MCF 10A (cell line): ENCODE measurements around the gene HS6ST2. TPM values are rescaled to one million over a fixed set of nuclear protein-coding genes. Genes with fewer than 3 reads are reported as not detected.

Experiments used
- BruUV-seq: library from RNA; stranded (reverse); fragments of 400-500 nt; replicated peaks from 2 replicates; lab custom pipeline; 2021; lab: Mats Ljungman, UMichigan
- CTCF ChIA-PET: fragments of 300-600 bp; sonication (Branson Sonifier 250); formaldehyde crosslinking; extraction: SDS; loops from one replicate; lab custom pipeline; 2021; ENCODE audit warnings: antibody characterized with exemption, inconsistent platforms; lab: Yijun Ruan, JAX
- POLR2A ChIA-PET: fragments of 300-600, 350-650 bp; sonication (Branson Sonifier 250); formaldehyde crosslinking; extraction: SDS; loops from one replicate; lab custom pipeline; 2020; ENCODE audit warnings: antibody characterized with exemption, inconsistent platforms; lab: Yijun Ruan, JAX
- DNase-seq: peaks from one replicate; pipeline ENCODE4 v3.0.0-alpha.2; 2018; ENCODE audit not compliant: unreplicated experiment
- H3K27ac Mint-ChIP-seq: one replicate; pipeline ENCODE4 v1.8.0; 2022; ENCODE audit warnings: mild to moderate bottlenecking, low read depth, mixed read lengths; ENCODE audit not compliant: unreplicated experiment
- H3K27me3 Mint-ChIP-seq: one replicate; pipeline ENCODE4 v1.8.0; 2022; ENCODE audit warnings: mixed read lengths; ENCODE audit not compliant: insufficient read depth, unreplicated experiment
- H3K36me3 Mint-ChIP-seq: one replicate; pipeline ENCODE4 v1.8.0; 2022; ENCODE audit warnings: mild to moderate bottlenecking, moderate library complexity, mixed read lengths; ENCODE audit not compliant: insufficient read depth, unreplicated experiment
- H3K4me1 Mint-ChIP-seq: one replicate; pipeline ENCODE4 v1.8.0; 2022; ENCODE audit warnings: mixed read lengths; ENCODE audit not compliant: insufficient read depth, unreplicated experiment
- H3K4me3 Mint-ChIP-seq: one replicate; pipeline ENCODE4 v1.8.0; 2022; ENCODE audit warnings: mild to moderate bottlenecking, moderate library complexity, mixed read lengths; ENCODE audit not compliant: unreplicated experiment
- H3K9me3 Mint-ChIP-seq: one replicate; pipeline ENCODE4 v1.8.0; 2022; ENCODE audit warnings: mixed read lengths; ENCODE audit not compliant: unreplicated experiment
- CTCF ChIP-seq: fragments of 200-600 bp; IDR thresholded peaks from one replicate; pipeline ENCODE4 v1.8.0; 2022; ENCODE audit warnings: antibody characterized with exemption, mild to moderate bottlenecking; ENCODE audit not compliant: unreplicated experiment
- intact Hi-C: fragments of 100-400 bp; cut with micrococcal nuclease; formaldehyde crosslinking; loops from 2 replicates; pipeline ENCODE4 v1.14.1; 2022
- total RNA-seq: library from RNA; stranded (reverse); gene quantifications from 2 replicates; pipeline ENCODE4 v1.2.3, GENCODE V29; 2022

The HS6ST2 gene
- total RNA-seq, 1 experiment from 2014 or later = 26.1 TPM

GRCh38 chrX:132758759-132759158 is 199.7 kb downstream of the HS6ST2 start:
- POLR2A ChIA-PET = no interaction called here
- H3K4me1 Mint-ChIP-seq = no peaks in the 10 kb centered on the region
- H3K4me3 Mint-ChIP-seq = no peak overlapping the region
- H3K36me3 Mint-ChIP-seq = no peaks in the 10 kb centered on the region
- intact Hi-C loops = no loop called here
- no peaks in the 10 kb centered on the region for H3K9me3 Mint-ChIP-seq
- no peak overlapping the region for H3K27ac Mint-ChIP-seq
- BruUV-seq = no TSS peak
- CTCF ChIA-PET = interaction anchor here (0.6 to 1.3 kb wide), 3 partner anchors 16 to 159 kb away, joined by 3 read pairs; no protein-coding TSS in a partner anchor
- H3K27me3 Mint-ChIP-seq = peaks cover 59% of the 10 kb centered on the region
- DNase-seq = no peak
- TF ChIP-seq CTCF = no peak

GRCh38 chrX:132757066-132757623 is 201.3 kb downstream of the HS6ST2 start:
- Mint-ChIP-seq H3K4me1 (no peaks in the 10 kb centered on the region), H3K9me3 (no peaks in the 10 kb centered on the region), H3K36me3 (no peaks in the 10 kb centered on the region), H3K27ac (no peak overlapping the region), H3K4me3 (no peak overlapping the region), H3K27me3 (peaks cover 71% of the 10 kb centered on the region)
- intact Hi-C loops = no loop called here
- POLR2A ChIA-PET = no interaction called here
- no peak for DNase-seq
- BruUV-seq = no TSS peak
- CTCF ChIA-PET = interaction anchor here (0.9 kb wide), 1 partner anchor 18 kb away, joined by 3 read pairs; no protein-coding TSS in a partner anchor
- no peak for TF ChIP-seq CTCF

- POLR2A ChIA-PET = no interaction called here
- Mint-ChIP-seq H3K9me3 (no peaks in the 10 kb centered on the region), H3K27ac (no peak overlapping the region), H3K36me3 (no peaks in the 10 kb centered on the region), H3K4me3 (no peak overlapping the region), H3K4me1 (no peaks in the 10 kb centered on the region), H3K27me3 (peaks cover 71% of the 10 kb centered on the region)
- intact Hi-C loops = no loop called here
- CTCF ChIA-PET = interaction anchor here (0.9 kb wide), 1 partner anchor 17 kb away, joined by 3 read pairs; no protein-coding TSS in a partner anchor
- no peak for DNase-seq
- no peak for TF ChIP-seq CTCF
- no TSS peak for BruUV-seq
These were observed 202.0 kb downstream of the HS6ST2 start for GRCh38 chrX:132756439-132756838.

- no peak overlapping the region for H3K27ac Mint-ChIP-seq
- peaks cover 74% of the 10 kb centered on the region for H3K27me3 Mint-ChIP-seq
- POLR2A ChIA-PET = interaction anchor here (0.7 kb wide), 1 partner anchor 34 kb away, joined by 4 read pairs; no protein-coding TSS in a partner anchor
- CTCF ChIA-PET = interaction anchor here (0.5 to 5.7 kb wide), 4 partner anchors 11 to 104 kb away, joined by 3 to 26 read pairs (median 3); no protein-coding TSS in a partner anchor
- no peak for TF ChIP-seq CTCF
- no peaks in the 10 kb centered on the region for H3K9me3 Mint-ChIP-seq
- no peaks in the 10 kb centered on the region for H3K4me1 Mint-ChIP-seq
- intact Hi-C loops = no loop called here
- DNase-seq = no peak
- H3K4me3 Mint-ChIP-seq = no peak overlapping the region
- no TSS peak for BruUV-seq
- no peaks in the 10 kb centered on the region for H3K36me3 Mint-ChIP-seq
These were observed 207.3 kb downstream of the HS6ST2 start for GRCh38 chrX:132751063-132751690.
